MM.1S (cell line): Measurements from ENCODE around the gene ZNF214.
"Not testable (repeated sequence)": the region's sequence is repeated elsewhere in the genome, so short reads cannot be mapped to it uniquely, and the experiment has no call there.

Source experiments
- DNase-seq: peaks from one replicate; pipeline ENCODE4 v3.0.0-alpha.2; 2015
- H2AFZ ChIP-seq: fragments of 300-600 bp; sonication (generic); 2 replicates; pipeline ENCODE4 v1.6.0; 2016; ENCODE audit warnings: antibody characterized with exemption, low read length
- H3F3A ChIP-seq: fragments of 300-600 bp; sonication (generic); 2 replicates; pipeline ENCODE4 v1.6.1; 2016; ENCODE audit warnings: mild to moderate bottlenecking, antibody characterized with exemption, low read length, moderate library complexity, mixed read lengths; ENCODE audit not compliant: insufficient read depth
- H3K27ac ChIP-seq: fragments of 300-600 bp; sonication (generic); 2 replicates; pipeline ENCODE4 v1.5.1; 2016; ENCODE audit warnings: mild to moderate bottlenecking, low read length
- H3K27me3 ChIP-seq: fragments of 300-600 bp; sonication (generic); replicated peaks from 2 replicates; pipeline ENCODE4 v1.6.0; 2016; ENCODE audit warnings: low read length; ENCODE audit not compliant: insufficient read depth
- H3K36me3 ChIP-seq: fragments of 300-600 bp; sonication (generic); replicated peaks from 2 replicates; pipeline ENCODE4 v1.6.1; 2016; ENCODE audit warnings: mild to moderate bottlenecking, low read length, mixed read lengths; ENCODE audit not compliant: insufficient read depth
- H3K4me1 ChIP-seq: fragments of 300-600 bp; sonication (generic); 2 replicates; pipeline ENCODE4 v1.6.1; 2016; ENCODE audit warnings: low read length, mixed read lengths
- H3K4me2 ChIP-seq: fragments of 300-600 bp; sonication (generic); 2 replicates; pipeline ENCODE4 v1.6.0; 2016; ENCODE audit warnings: low read depth, low read length
- H3K4me3 ChIP-seq: fragments of 300-600 bp; sonication (generic); 2 replicates; pipeline ENCODE4 v1.5.1; 2016; ENCODE audit warnings: low read length, mixed read lengths
- H3K79me2 ChIP-seq: fragments of 300-600 bp; sonication (generic); 2 replicates; pipeline ENCODE4 v1.6.1; 2016; ENCODE audit warnings: mixed run types, low read length, mixed read lengths
- H3K9ac ChIP-seq: fragments of 300-600 bp; sonication (generic); 2 replicates; pipeline ENCODE4 v1.6.1; 2016; ENCODE audit warnings: low read length, mixed read lengths
- H3K9me2 ChIP-seq: fragments of 300-600 bp; sonication (generic); replicated peaks from 2 replicates; pipeline ENCODE4 v1.6.1; 2016; ENCODE audit warnings: mild to moderate bottlenecking, low read length, mixed read lengths; ENCODE audit not compliant: insufficient read depth
- H3K9me3 ChIP-seq: fragments of 300-600 bp; sonication (generic); replicated peaks from 2 replicates; pipeline ENCODE4 v1.6.1; 2016; ENCODE audit warnings: mild to moderate bottlenecking, low read length, mixed read lengths; ENCODE audit not compliant: insufficient read depth
- H4K20me1 ChIP-seq: fragments of 300-600 bp; sonication (generic); 2 replicates; pipeline ENCODE4 v1.6.1; 2016; ENCODE audit warnings: mild to moderate bottlenecking, low read length, moderate library complexity, mixed read lengths; ENCODE audit not compliant: insufficient read depth
- CTCF ChIP-seq: fragments of 300-600 bp; sonication (generic); IDR thresholded peaks from 2 replicates; pipeline ENCODE4 v1.5.1; 2016; ENCODE audit warnings: antibody characterized with exemption, low read length, mixed read lengths
- EZH2 ChIP-seq: fragments of 300-600 bp; sonication (generic); optimal IDR thresholded peaks from 2 replicates; pipeline ENCODE3; 2017; ENCODE audit warnings: low read depth, mild to moderate bottlenecking, antibody characterized with exemption, low read length, mixed read lengths
- EZH2phosphoT487 ChIP-seq: fragments of 300-600 bp; sonication (generic); IDR thresholded peaks from 2 replicates; pipeline ENCODE4 v1.6.1; 2018; ENCODE audit warnings: antibody characterized with exemption, low read length

Gene ZNF214

GRCh38 chr11:6991227-6991626, 28.9 kb downstream of the ZNF214 start:
- no peaks in the 10 kb centered on the region for H3K9me2 ChIP-seq
- no peak for DNase-seq

GRCh38 chr11:6988506-6988905, 31.6 kb downstream of the ZNF214 start:
- Histone ChIP-seq H3K79me2 (no peaks in the 10 kb centered on the region), H3K27ac (no peak overlapping the region), H3K4me3 (no peak overlapping the region), H3F3A (no peaks in the 10 kb centered on the region), H3K9me2 (no peaks in the 10 kb centered on the region), H3K9me3 (no peaks in the 10 kb centered on the region), H3K4me1 (no peaks in the 10 kb centered on the region), H3K27me3 (no peaks in the 10 kb centered on the region), H3K4me2 (no peak overlapping the region), H3K36me3 (no peaks in the 10 kb centered on the region; the same call in 1 of the 2 replicates), H3K9ac (no peak overlapping the region), H4K20me1 (no peaks in the 10 kb centered on the region), H2AFZ (no peak overlapping the region)
- no peak for DNase-seq
- TF ChIP-seq EZH2phosphoT487 (no peak), CTCF (no peak), EZH2 (no peak)

More at GRCh38 chr11:6991227-6991626, 28.9 kb downstream of the ZNF214 start:
- Histone ChIP-seq H3K9me3 (no peaks in the 10 kb centered on the region), H3K4me2 (no peak overlapping the region), H3K4me1 (no peaks in the 10 kb centered on the region), H3K27ac (no peak overlapping the region), H3K36me3 (no peaks in the 10 kb centered on the region), H3K9ac (no peak overlapping the region), H3F3A (no peaks in the 10 kb centered on the region), H3K79me2 (no peaks in the 10 kb centered on the region), H3K27me3 (no peaks in the 10 kb centered on the region), H2AFZ (no peak overlapping the region), H4K20me1 (no peaks in the 10 kb centered on the region), H3K4me3 (no peak overlapping the region)
- TF ChIP-seq EZH2phosphoT487, result no peak
- no peak for TF ChIP-seq EZH2
- no peak for TF ChIP-seq CTCF

DNA sequence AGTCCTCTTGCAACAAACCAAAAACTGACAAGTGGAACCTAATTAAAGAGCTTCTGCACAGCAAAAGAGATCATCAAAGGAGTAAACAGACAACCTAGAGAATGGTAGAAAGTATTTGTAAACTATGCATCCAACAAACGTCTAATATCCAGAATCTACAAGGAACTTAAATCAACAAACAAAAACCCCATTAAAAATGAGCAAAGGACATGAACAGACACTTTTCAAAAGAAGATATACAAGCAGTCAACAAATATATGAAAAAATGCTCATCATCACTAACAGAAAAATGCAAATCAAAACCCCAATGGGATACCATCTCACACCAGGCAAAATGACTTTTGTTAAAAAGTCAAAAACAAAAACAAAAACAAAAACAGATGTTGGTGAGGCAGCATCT, 33.7 kb downstream of the ZNF214 start:
- Histone ChIP-seq H3K36me3 (no peaks in the 10 kb centered on the region; the same call in 1 of the 2 replicates), H3K27me3 (no peaks in the 10 kb centered on the region), H3K9me2 (no peaks in the 10 kb centered on the region), H3K79me2 (no peaks in the 10 kb centered on the region), H3K27ac (no peak overlapping the region), H3K4me1 (no peaks in the 10 kb centered on the region), H3K9ac (no peak overlapping the region), H3F3A (no peaks in the 10 kb centered on the region), H2AFZ (no peak overlapping the region), H3K9me3 (no peaks in the 10 kb centered on the region), H3K4me2 (no peak overlapping the region), H3K4me3 (no peak overlapping the region), H4K20me1 (no peaks in the 10 kb centered on the region)
- DNase-seq, result no peak
- no peak for TF ChIP-seq EZH2phosphoT487
- TF ChIP-seq EZH2, result no peak
- TF ChIP-seq CTCF, result no peak

DNA sequence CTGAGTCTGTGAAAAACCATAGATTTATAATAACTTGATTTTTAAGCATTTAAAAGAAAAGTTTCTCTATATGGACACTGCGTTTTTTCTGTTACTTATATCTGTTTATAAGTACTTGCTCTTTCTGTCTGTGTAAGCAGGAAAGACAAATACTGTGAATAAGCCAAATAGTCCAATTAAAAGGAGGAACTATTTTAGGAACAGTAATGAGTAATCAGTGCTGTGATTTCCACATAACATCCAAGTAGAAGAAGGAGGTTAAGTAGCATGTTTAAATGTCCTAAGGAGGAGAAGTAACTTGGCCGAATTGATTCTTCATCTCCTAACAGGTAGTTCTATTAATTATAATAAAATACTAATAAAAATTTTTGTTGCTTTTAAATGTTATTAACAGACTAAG, 40.8 kb downstream of the ZNF214 start:
- no peaks in the 10 kb centered on the region for H3K27me3 ChIP-seq
- H4K20me1 ChIP-seq, result no peaks in the 10 kb centered on the region
- H3K4me2 ChIP-seq, result no peak overlapping the region
- H3K9me3 ChIP-seq, result no peaks in the 10 kb centered on the region
- no peak for DNase-seq
- H3K9me2 ChIP-seq, result no peaks in the 10 kb centered on the region
- H3K79me2 ChIP-seq, result no peaks in the 10 kb centered on the region
- no peak overlapping the region for H3K27ac ChIP-seq
- TF ChIP-seq EZH2 (no peak), EZH2phosphoT487 (no peak), CTCF (no peak)
- H2AFZ ChIP-seq, result no peak overlapping the region
- no peak overlapping the region for H3K4me3 ChIP-seq
- H3K36me3 ChIP-seq, result no peaks in the 10 kb centered on the region
- no peaks in the 10 kb centered on the region for H3K4me1 ChIP-seq
- H3K9ac ChIP-seq, result no peak overlapping the region
- H3F3A ChIP-seq, result no peaks in the 10 kb centered on the region

GRCh38 chr11:6969854-6970253, 50.3 kb downstream of the ZNF214 start:
- not testable (repeated sequence) for H3K27me3 ChIP-seq, H2AFZ ChIP-seq, H4K20me1 ChIP-seq, H3K4me2 ChIP-seq, H3F3A ChIP-seq, H3K79me2 ChIP-seq, DNase-seq, H3K36me3 ChIP-seq, H3K27ac ChIP-seq, H3K9ac ChIP-seq, H3K9me2 ChIP-seq, H3K4me1 ChIP-seq, H3K9me3 ChIP-seq, H3K4me3 ChIP-seq
